CD4-positive, alpha-beta T cell treated with Interleukin-6 for 4 hours (primary cell): ENCODE data around the gene TYR.
"Not testable (repeated sequence)": the region's sequence is repeated elsewhere in the genome, so short reads cannot be mapped to it uniquely, and the experiment has no call there.

ENCODE experiments used
- DNase-seq: peaks from one replicate; pipeline ENCODE4 v3.0.0-alpha.2; 2020; ENCODE audit warnings: mixed read lengths

The TYR gene

DNA sequence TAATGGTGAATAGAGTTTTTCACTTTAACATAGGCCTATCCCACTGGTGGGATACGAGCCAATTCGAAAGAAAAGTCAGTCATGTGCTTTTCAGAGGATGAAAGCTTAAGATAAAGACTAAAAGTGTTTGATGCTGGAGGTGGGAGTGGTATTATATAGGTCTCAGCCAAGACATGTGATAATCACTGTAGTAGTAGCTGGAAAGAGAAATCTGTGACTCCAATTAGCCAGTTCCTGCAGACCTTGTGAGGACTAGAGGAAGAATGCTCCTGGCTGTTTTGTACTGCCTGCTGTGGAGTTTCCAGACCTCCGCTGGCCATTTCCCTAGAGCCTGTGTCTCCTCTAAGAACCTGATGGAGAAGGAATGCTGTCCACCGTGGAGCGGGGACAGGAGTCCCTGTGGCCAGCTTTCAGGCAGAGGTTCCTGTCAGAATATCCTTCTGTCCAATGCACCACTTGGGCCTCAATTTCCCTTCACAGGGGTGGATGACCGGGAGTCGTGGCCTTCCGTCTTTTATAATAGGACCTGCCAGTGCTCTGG is at the start of gene TYR:
Gene TYR, plus strand, starts transcription at position 185 of the 541 bp plus-strand sequence. Its CDS starts 79 bp downstream, at position 264.
- DNase-seq, result no peak

DNA sequence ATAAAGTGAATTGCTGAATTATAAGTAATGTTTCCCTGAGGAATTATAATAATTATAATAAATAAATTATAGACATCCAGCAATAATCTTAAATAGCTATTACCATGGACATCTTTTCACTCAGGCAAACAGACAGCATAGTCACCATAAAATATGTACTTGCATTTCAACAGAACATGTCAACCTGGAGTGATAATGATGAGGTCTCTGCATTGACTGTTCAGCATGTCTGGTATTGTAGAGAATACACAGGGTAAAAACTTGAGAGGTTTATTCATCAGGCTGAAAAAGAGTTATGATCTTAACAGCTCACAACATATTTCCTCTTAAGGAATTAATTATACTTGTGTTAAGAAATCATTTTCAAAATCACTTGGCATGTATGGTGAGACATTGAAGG is 41.1 kb upstream of the TYR start:
- DNase-seq, result no peak

DNA sequence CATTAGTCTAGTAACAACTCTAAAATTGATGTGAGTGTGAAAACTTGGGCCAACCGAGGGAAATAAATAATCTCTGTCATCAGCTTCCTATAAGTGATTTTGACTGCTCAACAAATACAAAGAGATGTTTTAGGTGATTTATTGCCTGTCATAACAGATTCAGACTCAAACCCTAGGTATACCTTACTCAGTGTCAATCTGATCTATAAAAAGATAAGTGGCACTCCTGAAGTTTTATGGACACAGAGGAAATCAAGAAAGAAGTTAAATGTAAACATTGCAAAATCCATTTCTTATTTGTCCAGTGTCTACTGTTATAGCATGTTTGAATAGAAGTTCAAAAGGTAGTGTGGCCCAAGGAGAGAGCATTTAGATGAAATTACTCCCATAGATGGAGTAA is 30.4 kb upstream of the TYR start:
- DNase-seq, result no peak

DNA sequence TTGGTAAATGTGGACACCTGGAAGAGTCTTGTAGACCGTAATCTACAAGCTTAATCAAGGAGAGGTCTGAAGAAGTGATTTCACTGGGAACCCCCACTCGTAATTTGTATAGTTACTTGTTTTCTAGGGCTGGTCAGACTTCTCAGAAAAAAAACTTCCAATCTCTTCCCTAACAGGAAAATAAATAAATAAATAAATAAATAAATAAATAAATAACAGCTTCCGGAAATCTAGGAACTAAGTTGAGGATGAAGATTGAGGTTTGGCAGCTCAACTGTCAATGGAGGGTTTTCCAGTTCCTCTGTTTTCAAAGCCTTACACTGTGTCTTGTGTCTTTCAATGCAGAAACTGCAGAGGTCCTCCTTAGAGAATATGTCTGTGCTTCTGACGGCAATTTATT is 17.7 kb upstream of the TYR start:
- DNase-seq, result no peak

DNA sequence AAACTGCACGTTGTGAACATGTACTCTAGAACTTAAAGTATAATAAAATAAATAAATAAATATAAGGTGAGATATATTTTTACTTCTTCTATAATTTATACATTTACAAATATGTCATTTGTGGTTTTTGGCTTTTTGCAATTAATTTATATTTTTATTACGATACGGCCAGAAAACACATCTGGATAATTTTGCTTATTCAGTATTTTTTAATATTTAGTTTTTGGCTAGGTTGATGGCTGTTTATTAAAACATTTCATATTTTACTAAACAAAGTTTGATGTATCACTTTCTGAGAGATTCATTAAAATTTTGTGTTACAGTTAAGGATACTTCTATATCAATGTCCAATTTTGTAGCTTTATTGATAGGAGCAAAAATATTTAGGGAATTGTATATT is 15.7 kb upstream of the TYR start:
- no peak for DNase-seq

DNA sequence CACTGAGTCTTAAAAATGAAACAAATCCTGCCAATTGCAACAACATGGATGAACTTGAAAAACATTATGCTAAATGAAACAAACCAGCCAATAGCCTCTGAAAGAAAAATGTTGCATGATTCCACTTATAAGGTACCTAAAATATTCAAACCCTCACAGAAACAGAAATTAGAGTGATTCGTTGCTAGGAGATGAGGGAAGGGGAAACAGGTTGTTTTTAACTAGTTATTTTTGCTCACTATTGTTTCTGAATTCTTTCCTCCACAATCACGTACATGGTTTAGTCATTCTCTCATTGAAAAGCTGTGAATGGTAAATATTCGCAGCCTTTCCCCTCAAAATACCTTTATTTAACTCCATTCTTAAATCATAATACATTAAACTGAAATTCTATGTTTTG is 14.0 kb upstream of the TYR start:
- DNase-seq, result no peak

DNA sequence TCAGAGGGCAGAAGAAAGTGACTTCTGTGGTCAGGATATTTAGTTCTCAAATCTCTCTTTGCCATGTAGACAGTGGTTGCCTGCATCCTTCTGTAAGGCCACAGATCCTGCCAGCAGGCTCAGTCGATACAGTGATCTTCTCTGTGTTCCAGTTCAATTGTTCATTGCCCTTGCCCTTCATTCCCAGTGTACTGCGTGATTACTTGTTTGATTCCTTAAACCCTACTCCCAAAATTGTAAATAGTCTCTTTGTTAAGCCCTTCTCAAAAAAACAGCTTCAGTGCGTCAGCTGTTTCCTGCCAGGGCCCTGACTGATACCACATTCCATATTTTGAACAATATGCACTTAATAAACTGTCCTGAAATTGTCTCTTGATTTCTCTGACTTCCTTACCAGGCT is 9.3 kb upstream of the TYR start:
- DNase-seq, result no peak

DNA sequence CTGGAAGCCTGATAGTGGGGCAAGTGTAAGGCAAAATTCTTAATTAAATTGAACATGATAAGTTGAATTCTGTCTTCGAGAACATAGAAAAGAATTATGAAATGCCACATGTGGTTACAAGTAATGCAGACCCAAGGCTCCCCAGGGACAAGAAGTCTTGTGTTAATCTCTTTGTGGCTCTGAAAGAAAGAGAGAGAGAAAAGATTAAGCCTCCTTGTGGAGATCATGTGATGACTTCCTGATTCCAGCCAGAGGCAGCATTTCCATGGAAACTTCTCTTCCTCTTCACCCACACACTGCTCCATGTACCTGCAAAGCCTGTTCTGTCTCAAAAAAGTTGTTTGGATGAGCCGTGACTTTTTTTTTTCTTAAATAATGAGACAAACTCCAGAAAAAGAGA is 1.9 kb upstream of the TYR start:
- DNase-seq, result no peak

DNA sequence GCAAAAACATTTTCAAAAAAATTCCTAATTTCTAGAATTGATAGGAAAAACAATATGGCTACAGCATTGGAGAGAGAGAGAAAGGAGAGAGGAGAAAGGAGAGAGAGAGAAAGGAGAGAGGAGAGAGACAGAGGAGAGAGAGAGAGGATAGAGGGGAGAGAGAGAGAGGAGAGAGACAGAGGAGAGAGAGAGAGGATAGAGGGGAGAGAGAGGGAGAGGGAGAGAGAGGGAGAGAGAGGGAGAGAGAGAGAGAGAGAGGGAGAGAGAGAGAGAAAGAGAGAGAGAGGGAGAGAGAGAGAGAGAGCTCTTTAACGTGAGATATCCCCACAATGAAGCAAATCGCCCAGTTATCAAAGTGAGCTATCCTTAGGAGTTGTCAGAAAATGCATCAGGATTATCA is 737 bp upstream of the TYR start:
- no peak for DNase-seq

DNA sequence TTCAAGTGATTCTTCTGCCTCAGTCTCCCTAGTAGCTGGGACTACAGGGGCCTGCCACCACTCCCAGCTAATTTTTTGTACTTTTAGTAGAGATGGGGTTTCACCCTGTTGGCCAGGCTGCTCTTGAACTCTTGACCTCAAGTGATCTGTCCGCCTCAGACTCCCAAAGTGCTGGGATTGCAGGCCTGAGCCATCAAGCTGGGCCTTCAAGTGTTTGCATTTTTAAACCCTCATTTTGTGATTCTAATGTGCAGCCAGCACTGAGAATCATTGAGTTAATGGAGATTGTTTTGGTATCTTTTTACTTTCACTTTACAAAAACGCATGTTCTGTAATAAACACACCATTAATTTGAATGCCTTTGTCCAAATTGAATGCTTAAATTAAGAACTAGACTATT is 3.4 kb downstream of the TYR start:
- DNase-seq, result no peak

DNA sequence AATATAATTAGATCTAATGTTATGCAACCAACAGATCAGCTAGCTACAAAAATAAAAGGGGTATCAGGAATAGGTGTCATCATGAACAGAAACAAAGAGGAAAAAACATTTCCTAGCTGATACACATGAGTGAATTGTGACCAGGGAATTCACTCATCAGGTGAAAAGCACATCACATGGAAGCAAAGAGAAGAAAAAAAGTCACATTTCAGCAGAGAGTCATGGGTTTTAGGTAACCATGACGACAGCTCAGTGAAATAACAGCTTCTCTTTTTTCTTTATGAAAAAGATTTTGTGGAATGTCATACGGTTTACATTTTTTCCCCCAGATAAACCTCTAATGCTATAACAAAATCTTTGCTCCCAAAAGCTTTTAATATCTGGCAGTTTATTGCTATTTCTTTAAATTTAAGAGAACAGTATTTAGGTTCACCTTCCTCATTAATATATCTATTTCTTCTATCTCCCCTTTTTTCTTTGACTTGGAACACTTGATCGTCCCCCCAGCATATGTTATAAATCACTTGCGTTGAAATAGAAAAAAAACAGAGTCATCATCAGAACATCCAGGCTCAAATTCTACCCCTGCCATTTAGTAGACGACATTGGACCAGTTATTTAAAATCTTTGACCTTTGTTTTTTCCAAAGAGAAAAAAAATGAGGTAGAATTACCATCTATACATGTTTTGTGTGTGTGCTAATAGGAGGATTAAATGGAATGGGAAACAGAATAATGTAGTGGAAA is 5.3 kb downstream of the TYR start:
- no peak for DNase-seq

DNA sequence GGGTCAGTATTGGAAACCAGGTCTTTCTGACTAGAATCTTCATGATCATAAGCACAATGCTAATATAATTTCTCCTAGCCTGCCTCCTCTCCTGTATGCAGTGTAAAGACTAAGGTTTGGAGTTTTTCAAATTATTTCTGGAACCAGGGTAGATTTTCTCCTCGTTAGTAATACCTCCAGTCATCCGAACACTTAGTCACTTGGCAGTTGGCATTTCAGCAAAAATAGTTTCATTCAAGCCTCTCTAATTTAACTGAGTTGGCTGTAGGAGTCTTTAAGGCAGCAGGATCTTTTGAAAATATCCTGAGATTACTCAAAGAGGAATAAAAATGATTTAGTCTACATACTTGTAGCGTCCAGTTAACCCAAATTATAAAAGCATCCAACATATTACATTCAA is 6.3 kb downstream of the TYR start:
- no peak for DNase-seq

DNA sequence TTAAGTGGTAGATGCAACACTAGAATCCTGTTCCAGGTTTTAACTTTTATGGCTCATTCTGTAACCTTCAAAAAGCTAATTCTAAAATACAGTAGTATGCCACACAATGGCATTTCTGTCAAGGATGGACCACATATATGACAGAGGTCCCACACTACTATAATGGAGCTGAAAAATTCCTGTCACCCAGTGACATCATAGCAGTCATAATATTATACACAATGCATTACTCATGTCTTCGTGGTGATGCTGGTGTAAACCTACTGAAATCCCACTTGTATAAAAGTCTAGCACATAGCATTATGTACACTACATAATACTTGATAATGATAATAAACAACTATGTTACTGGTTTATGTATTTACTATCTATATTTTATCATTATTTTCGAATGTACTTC is 12.1 kb downstream of the TYR start:
- DNase-seq, result no peak

DNA sequence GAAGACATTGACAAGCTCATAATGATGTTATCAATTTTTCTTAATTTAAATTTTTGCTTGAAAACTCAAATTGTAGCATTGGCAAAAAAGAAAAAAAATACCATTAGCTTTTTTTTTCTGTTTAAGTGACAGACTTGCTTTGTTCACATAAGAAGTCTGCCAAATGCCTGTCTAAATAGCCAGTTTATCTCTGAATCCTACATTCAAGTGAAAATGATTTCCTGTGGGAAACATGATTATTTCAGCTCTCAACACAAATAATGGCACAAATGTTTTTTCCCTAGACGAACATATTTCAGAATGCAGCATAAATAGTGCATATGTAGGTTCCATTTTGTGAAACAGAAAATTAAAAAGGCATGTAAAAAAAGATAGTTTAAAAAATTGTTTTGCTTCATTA is 23.5 kb downstream of the TYR start:
- DNase-seq, result no peak

DNA sequence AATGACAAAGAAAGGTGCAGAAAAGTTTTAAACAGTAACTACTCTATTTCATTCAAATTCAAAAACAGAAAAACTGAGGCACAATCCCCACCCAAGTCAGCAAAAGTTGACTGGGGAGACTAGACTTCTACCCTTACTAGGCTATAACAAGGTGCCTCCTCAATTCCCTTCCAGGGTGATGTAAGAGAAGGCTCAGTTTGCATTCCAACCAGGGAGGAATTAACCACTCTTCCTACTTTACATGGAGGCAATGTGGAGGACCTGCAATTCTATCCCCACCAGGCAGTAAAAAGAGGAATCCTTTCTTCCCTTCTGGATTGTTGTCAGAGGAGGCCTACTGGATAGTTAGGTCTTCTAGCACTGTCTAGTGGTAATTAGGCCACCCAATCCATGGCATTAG is 26.1 kb downstream of the TYR start:
- DNase-seq, result no peak

DNA sequence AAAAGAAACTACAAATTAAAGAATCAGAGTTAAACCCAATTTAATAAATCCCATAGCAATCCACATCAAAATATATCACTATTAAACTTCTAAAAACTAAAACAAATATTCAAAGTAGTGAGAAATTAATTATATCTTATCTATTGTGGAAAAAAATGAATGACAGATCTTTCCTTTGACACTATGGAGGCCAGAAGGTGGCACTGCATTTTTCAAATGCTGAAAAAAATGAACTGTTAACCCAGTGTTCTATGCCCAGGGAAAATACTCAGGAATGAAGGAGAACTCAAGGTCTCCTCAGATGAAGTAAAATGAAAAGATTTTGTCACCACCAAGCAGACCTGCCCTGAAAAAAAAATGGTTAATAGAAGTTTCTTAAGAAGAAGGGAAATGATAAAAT is 27.7 kb downstream of the TYR start:
- no peak for DNase-seq

DNA sequence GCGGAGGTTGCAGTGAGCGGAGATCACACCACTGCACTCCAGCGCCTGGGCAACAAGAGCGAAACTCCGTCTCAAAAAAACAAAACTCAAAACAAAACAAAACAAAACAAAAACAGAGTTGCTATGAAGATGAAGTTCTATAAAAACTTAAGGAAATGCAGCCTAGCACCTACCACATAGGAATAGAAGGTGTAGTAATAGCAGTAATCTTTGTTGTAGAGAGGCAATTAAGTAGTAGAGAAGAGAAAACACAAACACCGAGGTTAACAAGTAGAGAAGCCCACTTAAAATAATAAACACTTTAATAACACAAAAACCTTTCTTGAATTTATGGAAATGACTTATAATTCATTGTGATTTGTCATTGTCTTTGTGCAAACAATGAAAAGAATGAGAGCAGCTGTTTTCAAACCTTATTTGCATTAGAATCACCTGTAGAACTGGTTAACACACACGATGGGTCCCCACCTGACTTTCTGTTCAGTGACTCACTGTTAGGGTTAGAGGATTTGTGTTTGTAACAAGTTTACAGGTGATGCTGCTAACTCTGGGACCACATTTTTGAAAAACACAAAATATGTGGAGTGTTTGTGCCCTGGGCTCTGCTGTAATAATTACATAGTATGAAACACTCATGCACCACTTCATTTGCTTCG is 43.1 kb downstream of the TYR start:
- DNase-seq, result no peak

DNA sequence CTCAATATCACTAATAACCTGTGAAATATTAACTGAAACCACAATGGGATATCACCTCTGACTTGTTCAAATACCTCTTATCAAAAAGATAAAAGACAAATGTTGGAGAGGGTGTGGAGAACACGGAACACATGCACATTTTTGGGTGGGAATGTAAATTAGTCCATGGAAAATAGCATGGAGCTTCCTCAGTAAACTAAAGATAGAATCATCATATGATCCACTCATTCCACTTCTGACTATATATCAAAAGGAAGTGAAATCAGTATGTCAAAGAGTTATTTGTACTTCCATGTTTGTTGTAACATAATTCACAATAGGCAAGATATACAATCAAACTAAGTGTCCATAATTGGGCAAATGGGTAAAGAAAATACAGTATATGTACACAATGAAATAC is 57.4 kb downstream of the TYR start:
- no peak for DNase-seq

DNA sequence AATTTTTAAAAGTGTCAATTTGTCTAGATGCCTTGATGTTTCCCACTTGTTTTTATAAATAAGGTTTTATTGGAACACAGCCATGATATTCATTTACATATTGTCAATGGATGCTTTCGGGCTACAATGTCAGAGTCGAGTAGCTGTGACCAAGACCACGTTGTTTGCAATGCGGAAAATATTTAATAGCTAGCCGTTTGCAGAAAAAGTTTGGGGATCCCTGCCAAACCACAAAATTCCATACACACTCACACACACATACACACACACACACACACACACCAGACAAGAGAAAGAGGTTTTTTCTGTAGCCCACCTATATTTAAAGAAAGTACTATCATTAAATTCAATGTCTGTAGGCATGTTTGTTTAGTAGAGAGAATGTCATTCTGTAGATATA is 58.3 kb downstream of the TYR start:
- no peak for DNase-seq

DNA sequence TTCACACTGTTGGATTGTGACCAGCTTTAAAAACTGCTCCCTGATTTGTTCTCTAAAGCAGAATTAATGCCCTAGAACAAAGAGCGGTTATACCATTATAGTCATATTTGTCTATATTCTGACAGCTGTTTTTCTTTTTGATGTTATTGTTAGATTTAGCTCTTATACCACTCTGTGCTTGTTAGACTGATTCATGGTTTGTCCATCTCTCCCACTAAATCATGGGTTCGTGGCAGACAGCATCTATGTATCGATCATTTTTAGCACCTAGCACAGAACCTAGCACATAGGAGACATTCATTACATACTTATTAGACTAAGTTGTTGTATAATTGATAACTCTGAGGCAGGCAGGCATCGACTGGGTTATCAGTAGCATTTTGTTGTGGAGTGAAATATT is 69.3 kb downstream of the TYR start:
- DNase-seq, result not testable (repeated sequence)

DNA sequence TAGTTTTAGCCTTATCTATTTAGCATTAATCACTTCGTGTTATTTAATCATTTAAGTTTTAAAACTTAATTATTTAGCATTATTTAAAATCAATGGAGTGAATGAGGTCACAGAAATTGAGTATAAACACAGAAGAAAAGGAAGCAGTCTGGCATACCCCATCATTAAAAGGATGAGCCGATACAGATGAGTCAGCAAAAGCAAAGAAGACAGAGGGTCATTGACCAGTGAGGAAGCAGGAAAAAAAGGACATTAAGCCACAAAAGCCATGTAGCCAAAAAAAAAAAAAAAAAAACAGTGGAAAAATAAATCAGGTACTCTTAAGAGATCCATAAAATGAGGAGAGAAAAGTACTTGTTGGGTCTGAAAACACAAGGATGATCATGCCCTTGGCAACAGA is 71.5 kb downstream of the TYR start:
- DNase-seq, result no peak

DNA sequence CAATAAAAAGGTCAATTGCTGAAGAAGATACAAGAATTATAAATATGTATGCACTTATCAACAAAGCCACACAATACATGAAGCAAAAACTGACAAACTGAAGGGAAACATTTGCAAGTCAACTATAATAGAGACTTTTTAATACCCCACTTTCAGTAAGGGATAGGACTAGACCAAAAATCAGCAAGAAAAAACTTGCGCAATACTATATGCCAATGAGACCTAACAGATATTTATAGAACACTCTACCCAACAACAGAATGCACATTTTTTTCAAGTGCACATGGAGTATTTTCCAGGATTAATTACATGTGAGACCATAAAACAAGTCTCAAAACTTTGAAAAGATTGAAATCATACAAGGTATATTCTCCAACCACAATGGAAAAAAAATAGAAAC is 83.8 kb downstream of the TYR start:
- DNase-seq, result not testable (repeated sequence)

DNA sequence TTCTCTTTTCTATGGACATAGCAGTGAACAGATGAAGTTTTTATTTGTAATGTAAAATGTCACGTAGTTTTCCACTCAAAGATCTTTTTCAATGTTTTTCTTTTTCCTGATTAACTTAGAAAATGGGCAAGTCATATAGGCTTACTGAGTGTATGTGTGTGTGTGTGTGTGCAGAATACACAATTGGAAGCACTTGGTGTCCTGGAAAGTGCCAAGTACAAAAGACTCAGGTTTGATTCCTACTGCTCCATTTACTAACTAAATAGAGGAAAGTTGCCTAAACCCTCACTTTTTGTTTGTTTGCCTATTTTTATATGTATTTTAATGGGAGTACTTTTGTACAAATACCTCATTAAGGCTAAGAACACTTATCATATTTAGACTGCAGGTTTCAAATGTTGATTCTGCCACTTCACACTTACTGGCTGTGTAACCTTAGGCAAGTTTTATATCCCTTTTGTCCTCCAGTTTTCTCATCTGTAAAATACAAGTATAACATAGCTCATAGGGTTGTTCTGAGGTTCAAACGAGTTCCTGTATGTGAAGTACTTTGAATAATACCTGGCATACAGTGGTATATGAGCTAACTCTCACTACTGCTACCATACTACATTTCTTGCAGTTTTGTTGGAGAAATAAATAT is 90.1 kb downstream of the TYR start:
- no peak for DNase-seq

DNA sequence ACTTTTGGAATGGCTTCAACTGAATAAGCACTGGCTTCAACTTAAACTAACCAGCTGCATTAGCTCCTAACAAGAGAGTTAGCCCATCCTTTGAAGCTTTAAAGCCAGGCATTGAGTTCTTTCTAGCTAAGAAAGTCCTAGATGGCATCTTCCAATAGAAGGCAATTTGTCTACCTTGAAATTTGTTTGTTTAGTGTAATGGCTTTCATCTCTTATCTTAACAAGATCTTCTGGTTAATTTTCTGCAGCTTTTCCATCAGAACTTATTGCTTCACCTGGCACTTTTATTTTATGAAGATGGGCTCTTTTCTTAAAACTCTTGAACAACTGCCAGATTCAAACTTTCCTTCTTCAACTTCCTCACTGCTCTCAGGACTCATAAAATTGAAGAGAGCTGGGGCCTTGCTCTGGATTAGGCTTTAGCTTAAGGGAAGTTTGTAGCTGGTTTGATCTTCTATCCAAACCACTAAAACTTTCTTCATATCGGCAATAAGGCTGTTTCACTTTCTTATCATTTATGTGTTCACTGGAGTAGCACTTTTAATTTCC is 94.9 kb downstream of the TYR start:
- not testable (repeated sequence) for DNase-seq
